Measurements from ENCODE around the gene DGCR2.
"Not testable (repeated sequence)": the region's sequence is repeated elsewhere in the genome, so short reads cannot be mapped to it uniquely, and the experiment has no call there.

The DGCR2 gene

GRCh38 chr22:19080853-19081252 is 41.4 kb downstream of the DGCR2 start:
- DNase-seq = no peak

GRCh38 chr22:19079691-19080090 is 42.5 kb downstream of the DGCR2 start:
- DNase-seq = no peak

DNA sequence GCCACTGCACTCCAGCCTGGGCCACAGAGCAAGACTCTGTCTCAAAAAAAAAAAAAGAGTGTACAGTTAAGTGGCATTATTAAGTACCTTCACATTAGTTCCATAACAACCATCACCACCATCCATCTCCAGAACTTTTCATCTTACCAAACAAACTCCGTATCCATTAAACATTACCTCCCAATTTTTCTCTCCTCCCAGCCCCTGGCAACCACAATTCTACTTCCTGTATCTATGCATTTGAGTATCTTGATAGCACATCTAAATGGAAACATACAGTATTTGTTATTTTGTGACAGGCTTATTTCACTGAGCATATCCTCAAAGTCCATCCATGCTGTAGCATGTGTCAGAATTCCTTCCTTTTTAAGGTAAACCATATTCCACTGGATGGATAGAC is 46.8 kb downstream of the DGCR2 start:
- DNase-seq = no peak

GRCh38 chr22:19072853-19073252 is 49.4 kb downstream of the DGCR2 start:
- not testable (repeated sequence) for DNase-seq

DNA sequence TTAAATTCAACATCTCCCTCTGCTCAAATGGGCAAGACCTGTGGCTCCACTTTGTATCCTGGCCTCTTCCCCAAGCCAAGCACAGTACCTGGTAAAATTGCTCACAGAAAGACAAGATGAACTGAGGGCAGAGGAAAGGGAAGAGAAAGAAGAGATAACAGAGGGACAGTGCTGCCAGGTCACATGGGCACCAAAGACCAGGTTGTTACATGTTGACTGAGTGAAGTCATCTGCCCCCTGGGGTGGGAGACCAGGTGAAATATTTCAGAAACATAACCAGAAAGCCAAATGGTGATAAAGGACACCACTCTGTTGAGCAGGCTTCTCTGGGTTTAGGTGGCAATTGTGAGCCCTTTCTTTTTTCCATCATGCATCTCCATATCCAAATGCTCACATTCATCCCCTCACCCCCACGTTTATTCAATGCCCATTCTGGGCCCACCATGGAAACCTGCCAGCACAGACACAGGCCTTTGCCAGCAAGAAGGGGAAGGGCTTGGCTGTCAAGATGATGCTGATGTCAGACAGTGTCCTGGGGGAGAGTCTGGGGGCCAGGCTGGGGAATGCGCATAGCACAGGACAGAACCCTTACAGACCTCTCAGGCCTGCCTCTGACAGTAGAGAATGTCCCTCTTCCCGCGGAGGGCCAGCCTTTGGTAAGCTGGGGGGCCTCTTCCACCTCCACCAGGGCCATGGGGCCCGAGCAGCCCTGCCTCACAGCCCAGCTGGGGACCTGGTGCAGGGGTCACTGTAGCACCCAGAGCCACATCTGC is 51.6 kb downstream of the DGCR2 start:
- no peak for DNase-seq

- no peak for DNase-seq
Measured at GRCh38 chr22:19069451-19069850, 52.8 kb downstream of the DGCR2 start.

DNA sequence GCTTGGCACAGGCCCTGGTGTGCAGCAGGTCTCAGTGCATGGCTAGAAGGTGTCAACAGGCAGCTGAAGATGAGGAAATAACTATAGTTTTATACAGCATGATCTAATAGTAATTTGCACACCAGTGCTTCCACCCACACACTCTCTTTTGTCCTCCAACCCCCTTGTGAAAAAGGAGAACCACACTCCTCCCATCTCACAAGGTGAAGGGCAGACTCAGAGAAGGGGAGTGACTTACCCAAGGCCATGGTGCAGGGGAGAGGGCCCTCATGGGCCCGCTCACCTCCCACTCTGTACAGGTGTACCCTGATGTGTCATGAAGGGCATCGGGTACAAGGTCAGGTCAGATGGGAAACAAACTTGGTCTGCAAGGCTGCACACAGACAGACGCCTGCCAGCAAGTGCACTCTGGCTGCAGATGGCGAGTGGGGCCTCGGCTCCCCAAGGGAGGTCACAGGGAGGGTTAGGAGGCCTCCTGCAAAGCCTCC is 53.4 kb downstream of the DGCR2 start:
- DNase-seq = no peak

DNA sequence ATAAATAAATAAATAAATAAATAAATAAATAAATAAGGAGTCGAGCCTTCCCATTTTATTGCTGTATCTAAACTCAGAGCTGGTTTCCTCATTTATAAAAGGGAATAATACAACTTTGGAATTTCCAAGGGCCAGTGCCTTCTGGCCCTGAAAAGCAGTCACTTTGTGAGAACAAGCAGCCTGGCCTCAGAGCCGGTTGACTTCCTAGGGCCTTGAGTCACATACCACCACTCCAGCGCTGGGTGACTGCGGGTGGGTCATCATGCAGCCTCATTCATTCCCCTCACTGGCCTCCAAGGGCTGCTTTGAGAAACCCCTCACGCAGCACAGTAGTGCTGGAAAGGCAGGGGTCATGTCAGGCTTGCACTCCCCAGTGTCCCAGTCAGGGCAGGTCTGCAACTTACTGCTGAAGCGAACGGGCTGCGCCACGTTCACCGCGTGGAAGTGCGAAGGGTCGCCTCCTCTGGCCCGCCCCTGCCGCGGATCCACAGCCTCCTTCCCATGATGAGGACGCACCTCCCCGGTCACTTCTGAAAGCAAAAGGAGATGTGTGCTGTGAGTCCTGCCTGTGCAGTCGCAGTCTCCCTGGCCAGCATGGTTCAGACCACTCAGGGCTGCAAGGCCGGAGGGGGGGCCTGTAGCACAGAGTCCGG is 54.4 kb downstream of the DGCR2 start:
- no peak for DNase-seq

- DNase-seq = no peak
Measured at GRCh38 chr22:19066531-19067271, 55.5 kb downstream of the DGCR2 start.

DNA sequence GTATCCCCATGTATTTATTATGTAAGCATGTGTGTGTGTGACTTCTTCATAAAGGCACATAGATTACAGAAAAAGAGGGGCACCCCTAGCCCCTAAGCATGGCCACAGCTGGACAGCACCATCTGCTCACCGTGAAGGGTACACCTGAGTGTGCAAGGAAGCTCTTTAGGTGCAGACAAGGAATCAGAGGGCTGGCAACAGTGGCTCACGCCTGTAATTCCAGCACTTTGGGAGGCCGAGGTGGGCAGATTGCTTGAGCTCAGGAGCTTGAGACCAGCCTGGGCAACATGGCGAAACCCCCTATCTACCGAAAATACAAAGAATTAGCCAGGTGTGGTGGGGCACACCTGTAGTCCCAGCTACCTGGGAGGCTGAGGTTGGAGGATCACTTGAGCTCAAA is 56.3 kb downstream of the DGCR2 start:
- no peak for DNase-seq

GRCh38 chr22:19065298-19065859 is 56.8 kb downstream of the DGCR2 start:
- no peak for DNase-seq

DNA sequence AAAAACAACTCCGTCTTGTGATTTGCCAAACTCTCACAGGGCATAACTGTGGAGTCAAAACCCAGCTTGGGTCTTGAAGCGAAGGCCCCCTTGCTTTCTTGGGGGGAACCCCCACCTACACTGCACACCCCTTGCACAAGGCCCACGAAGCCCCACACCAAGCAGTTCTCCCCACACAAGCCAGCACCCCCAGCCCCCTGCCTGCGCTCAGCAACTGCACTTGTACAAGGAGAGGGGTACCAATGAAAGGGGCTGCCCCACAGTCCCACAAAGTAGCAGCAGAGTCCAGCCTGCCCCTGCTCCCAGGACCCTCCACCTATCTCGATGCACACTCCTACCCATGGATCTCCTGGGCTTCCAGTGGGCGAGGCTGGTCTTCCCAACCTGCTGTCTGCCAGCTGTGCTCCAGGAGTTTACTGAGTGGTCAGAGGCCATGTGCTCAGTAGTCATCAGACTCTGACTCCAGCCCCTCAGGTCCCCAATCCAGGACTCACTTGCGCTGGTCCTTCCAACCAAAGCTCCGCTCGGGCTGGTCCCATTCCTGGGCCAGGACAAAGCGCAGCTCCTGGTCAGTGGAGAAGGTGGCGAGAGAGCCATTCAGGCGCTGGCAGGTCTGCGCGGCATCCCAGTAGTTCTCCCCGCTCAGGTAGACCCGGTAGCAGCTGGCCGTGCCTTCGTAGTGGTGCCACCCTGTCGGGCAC is 57.7 kb downstream of the DGCR2 start:
- no peak for DNase-seq

DNA sequence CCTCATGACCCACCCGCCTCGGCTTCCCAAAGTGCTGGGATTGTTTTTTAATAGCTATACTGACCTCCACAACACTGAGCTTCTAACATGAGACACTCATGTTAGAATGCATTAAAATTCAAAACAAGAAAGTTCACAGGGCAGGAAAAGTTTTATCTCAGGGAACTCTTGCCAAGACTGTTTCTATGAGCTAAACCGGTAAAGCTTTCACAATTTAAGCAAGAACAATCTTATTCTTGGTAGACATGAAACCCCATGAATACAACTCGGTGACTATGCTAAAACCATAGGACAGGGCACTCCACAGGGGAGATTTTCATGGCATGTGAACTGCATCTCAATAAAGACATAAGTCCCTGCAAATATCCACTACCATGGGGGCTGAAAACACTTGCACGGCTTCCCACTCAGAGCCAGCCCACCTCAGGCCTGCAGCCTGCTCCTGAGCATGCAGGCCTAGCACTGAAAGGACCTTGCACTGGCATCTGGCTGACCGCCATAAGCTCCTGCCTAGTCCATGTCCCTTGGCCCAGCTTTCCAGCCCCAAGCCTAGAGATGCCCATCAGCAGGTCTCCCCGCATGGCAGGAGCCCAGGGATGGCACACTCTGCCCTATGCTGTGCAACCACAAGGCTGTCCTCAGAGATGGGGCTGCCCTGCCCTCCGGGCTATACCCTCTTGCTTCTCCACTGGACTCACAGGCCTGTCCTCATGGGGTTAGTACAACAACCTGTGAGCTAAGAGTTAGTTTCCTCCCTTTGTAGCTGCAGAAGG is 58.4 kb downstream of the DGCR2 start:
- DNase-seq = no peak

DNA sequence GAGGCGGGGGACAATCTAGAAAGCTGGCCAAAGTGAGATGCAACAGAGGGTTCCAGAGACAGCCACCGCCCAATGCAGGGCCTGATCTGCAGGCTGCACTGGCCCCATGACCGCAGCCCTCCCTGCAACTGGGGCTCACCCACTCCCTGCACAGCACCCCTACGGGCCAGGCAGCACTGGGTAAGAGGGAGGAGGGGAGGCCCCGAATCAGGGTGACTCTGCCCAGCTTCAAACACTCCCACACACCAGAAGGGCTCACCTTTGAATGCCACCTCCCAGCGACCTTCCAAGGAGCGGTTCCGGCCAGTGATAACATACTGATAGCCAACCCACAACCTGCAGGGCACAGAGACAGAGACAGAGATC is 59.3 kb downstream of the DGCR2 start:
- DNase-seq = no peak

GRCh38 chr22:19062139-19062942 is 59.9 kb downstream of the DGCR2 start:
- DNase-seq = no peak

GRCh38 chr22:19061471-19062138 is 60.6 kb downstream of the DGCR2 start:
- no peak for DNase-seq

DNA sequence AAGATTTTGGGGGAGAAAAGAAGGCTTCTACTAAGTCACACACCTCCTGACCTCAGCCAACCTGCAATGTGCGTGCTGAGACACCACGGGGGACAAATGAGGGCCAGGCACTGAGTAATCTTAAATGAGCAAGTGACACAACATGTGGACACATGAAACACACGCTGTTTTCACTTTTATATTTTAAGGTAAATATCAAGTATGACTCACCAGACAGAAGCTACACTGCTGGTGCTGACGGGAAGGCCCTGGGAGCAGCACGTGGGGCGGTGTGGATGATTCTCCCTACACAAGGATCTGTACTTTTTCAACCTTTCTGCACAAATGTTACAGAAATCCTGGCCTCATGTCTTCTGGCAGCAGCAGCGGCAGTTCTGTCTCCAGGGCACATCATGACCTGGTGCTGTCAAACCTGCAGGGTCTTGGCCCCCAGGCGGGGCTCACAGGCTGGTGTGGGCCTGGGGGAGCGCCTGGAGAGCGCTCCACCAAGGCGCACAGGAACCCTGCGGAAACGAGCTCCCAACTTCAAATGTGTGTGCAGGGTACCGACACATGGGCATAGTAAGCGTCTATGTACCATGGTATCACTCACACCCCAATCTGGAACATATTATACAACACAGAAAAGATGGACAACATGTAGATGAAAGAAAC is 61.7 kb downstream of the DGCR2 start:
- DNase-seq = no peak

- no peak for DNase-seq
Measured at GRCh38 chr22:19059481-19060278, 62.5 kb downstream of the DGCR2 start.
